ENCODE results near the gene ABRACL. TPM values are rescaled to one million over a fixed set of nuclear protein-coding genes. Genes with fewer than 3 reads are reported as not detected.

Gene ABRACL
- total and polyA plus RNA-seq, 2 experiments from 2014 or later = 134 to 516 TPM

DNA sequence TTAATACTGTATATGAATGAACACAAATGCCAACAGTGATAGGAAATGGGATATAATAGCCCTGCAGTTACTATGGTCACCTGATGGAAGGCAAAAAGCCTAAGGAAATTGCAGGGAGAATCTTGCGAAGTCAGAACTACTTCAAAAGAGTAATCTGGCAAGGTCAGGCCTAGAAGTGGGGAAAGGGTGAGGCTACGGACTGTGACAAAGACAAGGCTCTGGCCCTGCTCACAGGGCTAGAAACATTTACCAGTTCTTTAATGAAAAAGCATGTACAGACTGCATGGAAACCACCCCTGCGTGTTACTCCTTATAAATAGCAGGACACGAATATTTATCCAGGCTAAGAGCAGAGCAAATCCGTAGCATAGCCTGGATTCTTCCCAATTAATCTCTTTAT lies 53.8 kb downstream of the ABRACL start:
- no peaks in the 10 kb centered on the region for H3K36me3 ChIP-seq (ENCODE audit: insufficient read depth)
- H3K9me2 ChIP-seq (ENCODE audit: insufficient read depth) = no peaks in the 10 kb centered on the region
- Mint-ChIP-seq H3K36me3 (ENCODE audit: low read depth) (no peaks in the 10 kb centered on the region), H3K27me3 (ENCODE audit: insufficient read depth, low read depth, poor library complexity) (peaks cover 2% of the 10 kb centered on the region), H3K27ac (no peak overlapping the region), H3K4me1 (peaks cover 11% of the 10 kb centered on the region), H3K9me3 (no peaks in the 10 kb centered on the region), H3K4me3 (no peak overlapping the region)
- peak overlapping the region; percentile 91 for H2AFZ ChIP-seq
- DNase-seq (ENCODE audit: low spot score) (no peak), ATAC-seq (no peak)
- H3K4me3 ChIP-seq = no peak overlapping the region
- H3F3A ChIP-seq (replicated peaks; ENCODE audit: low read depth) = no peaks in the 10 kb centered on the region
- H3K4me2 ChIP-seq = no peak overlapping the region
- H3K79me2 ChIP-seq (replicated peaks; ENCODE audit: insufficient read depth) = no peaks in the 10 kb centered on the region
- H4K20me1 ChIP-seq (replicated peaks; ENCODE audit: insufficient read depth) = no peaks in the 10 kb centered on the region
- no peak overlapping the region for H3K27ac ChIP-seq (ENCODE audit: low read depth)
- no peak for TF ChIP-seq POLR2AphosphoS5 (IDR thresholded peaks at IDR 0.05; ENCODE audit: low read depth)
- TF ChIP-seq, protein P1, sequence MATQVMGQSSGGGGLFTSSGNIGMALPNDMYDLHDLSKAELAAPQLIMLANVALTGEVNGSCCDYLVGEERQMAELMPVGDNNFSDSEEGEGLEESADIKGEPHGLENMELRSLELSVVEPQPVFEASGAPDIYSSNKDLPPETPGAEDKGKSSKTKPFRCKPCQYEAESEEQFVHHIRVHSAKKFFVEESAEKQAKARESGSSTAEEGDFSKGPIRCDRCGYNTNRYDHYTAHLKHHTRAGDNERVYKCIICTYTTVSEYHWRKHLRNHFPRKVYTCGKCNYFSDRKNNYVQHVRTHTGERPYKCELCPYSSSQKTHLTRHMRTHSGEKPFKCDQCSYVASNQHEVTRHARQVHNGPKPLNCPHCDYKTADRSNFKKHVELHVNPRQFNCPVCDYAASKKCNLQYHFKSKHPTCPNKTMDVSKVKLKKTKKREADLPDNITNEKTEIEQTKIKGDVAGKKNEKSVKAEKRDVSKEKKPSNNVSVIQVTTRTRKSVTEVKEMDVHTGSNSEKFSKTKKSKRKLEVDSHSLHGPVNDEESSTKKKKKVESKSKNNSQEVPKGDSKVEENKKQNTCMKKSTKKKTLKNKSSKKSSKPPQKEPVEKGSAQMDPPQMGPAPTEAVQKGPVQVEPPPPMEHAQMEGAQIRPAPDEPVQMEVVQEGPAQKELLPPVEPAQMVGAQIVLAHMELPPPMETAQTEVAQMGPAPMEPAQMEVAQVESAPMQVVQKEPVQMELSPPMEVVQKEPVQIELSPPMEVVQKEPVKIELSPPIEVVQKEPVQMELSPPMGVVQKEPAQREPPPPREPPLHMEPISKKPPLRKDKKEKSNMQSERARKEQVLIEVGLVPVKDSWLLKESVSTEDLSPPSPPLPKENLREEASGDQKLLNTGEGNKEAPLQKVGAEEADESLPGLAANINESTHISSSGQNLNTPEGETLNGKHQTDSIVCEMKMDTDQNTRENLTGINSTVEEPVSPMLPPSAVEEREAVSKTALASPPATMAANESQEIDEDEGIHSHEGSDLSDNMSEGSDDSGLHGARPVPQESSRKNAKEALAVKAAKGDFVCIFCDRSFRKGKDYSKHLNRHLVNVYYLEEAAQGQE (IDR thresholded peaks at IDR 0.05; ENCODE audit: unreplicated experiment) = no peak
- no peak for TF ChIP-seq JUNB (IDR thresholded peaks at IDR 0.05; ENCODE audit: unreplicated experiment)
- no peak for TF ChIP-seq EZH2phosphoT487 (IDR thresholded peaks at IDR 0.05; ENCODE audit: unreplicated experiment)
- TF ChIP-seq EZH2 (IDR thresholded peaks at IDR 0.05; ENCODE audit: low read depth, unreplicated experiment) = no peak
- TF ChIP-seq CTCF (conservative IDR thresholded peaks at IDR 0.05; ENCODE audit: low read depth in 2 of 2) = no peak
- H3K4me1 ChIP-seq (ENCODE audit: insufficient read depth) = no peaks in the 10 kb centered on the region
- H3K27me3 ChIP-seq (ENCODE audit: insufficient read depth) = no peaks in the 10 kb centered on the region

DNA sequence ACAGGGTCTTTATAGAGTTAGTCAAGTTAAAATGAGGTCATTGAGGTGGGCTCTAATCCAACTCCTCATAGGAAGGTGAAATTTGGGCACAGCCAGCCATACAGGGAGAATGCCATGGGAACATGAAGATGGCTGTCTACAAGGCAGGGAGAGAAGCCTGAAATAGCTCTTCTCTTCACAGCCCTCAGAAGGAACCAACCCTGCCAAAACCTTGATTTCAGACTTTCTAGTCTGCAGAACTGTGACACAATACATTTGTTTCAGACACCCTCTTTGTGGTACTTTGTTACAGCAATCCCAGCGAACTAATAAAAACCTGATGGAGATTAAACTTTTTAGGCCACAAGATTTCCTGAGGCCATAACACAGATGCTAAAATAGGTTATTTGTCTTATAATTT lies 63.3 kb downstream of the ABRACL start:
- Histone ChIP-seq H3K79me2 (replicated peaks; ENCODE audit: insufficient read depth) (no peaks in the 10 kb centered on the region), H2AFZ (no peak overlapping the region), H3K4me1 (ENCODE audit: insufficient read depth) (no peaks in the 10 kb centered on the region), H3K9me2 (ENCODE audit: insufficient read depth) (peaks cover 8% of the 10 kb centered on the region; the same call in 1 of the 2 replicates), H3K36me3 (ENCODE audit: insufficient read depth) (0 out of 2 replicates have a peak, but pooled peaks cover 4% of the 10 kb centered on the region), H3K4me2 (no peak overlapping the region), H4K20me1 (replicated peaks; ENCODE audit: insufficient read depth) (no peaks in the 10 kb centered on the region), H3F3A (replicated peaks; ENCODE audit: low read depth) (no peaks in the 10 kb centered on the region), H3K27ac (ENCODE audit: low read depth) (no peak overlapping the region), H3K4me3 (no peak overlapping the region), H3K27me3 (ENCODE audit: insufficient read depth) (no peaks in the 10 kb centered on the region)
- TF ChIP-seq ZNF331 (CRISPR knock-in tag; IDR thresholded peaks at IDR 0.05; ENCODE audit: low read depth) (no peak), CREB1 (CRISPR knock-in tag; IDR thresholded peaks at IDR 0.05; ENCODE audit: low read depth) (no peak), EZH2phosphoT487 (IDR thresholded peaks at IDR 0.05; ENCODE audit: unreplicated experiment) (no peak), NANOG (IDR thresholded peaks at IDR 0.05; ENCODE audit: borderline replicate concordance) (no peak)
- TF ChIP-seq, protein P1 (IDR thresholded peaks at IDR 0.05; ENCODE audit: unreplicated experiment) = no peak
- H3K4me1 Mint-ChIP-seq = no peaks in the 10 kb centered on the region
- peaks cover 17% of the 10 kb centered on the region; the same call in 2 of the 3 replicates for H3K9me3 Mint-ChIP-seq
- H3K36me3 Mint-ChIP-seq (ENCODE audit: low read depth) = no peaks in the 10 kb centered on the region; the same call in 2 of the 3 replicates
- DNase-seq (ENCODE audit: low spot score) (no peak), ATAC-seq (no peak)
- no peak overlapping the region for H3K4me3 Mint-ChIP-seq
- H3K27ac Mint-ChIP-seq = no peak overlapping the region
- H3K27me3 Mint-ChIP-seq (ENCODE audit: insufficient read depth, low read depth, poor library complexity) = peaks cover 3% of the 10 kb centered on the region

Measured in GM23338 (cell line).